K562 (cell line): ENCODE results near the gene C11orf91. TPM values are rescaled to one million over a fixed set of nuclear protein-coding genes. Genes with fewer than 3 reads are reported as not detected.

ENCODE experiments used
- ATAC-seq: fragments of 200-7000 bp; cut with Tn5 transposase; 3 replicates; pipeline ENCODE4 v1.9.1; 2020; ENCODE audit warnings: moderate library complexity
- BruUV-seq: library from RNA; stranded (reverse); fragments of 400-500 nt; replicated peaks from 2 replicates; lab custom pipeline; 2021; lab: Mats Ljungman, UMichigan
- CTCF ChIA-PET: fragments of 300-600 bp; formaldehyde crosslinking; extraction: SDS; loops from one replicate; lab custom pipeline; 2021; ENCODE audit warnings: low intra/inter-chr PET ratio; lab: Yijun Ruan, JAX
- POLR2A ChIA-PET: fragments of 300-600, 350-650 bp; sonication (Branson Sonifier 250); formaldehyde crosslinking; extraction: SDS; loops from one replicate; lab custom pipeline; 2021; ENCODE audit warnings: antibody characterized with exemption, inconsistent platforms; lab: Yijun Ruan, JAX
- DNase-seq, 4 experiments: peaks; one replicate each; pipeline versions ENCODE4 v3.0.0 to v3.0.0-alpha.2; 2011 to 2018; ENCODE audit warnings: low spot score in 3 of 4, mixed read lengths in 3 of 4; ENCODE audit errors: extremely low read depth in 1 of 4
- FAIRE-seq: peaks from 2 replicates; lab custom pipeline; 2011; peaks lifted over from hg19 to GRCh38; lab: Jason Lieb, UNC
- H2AFZ ChIP-seq: 2 replicates; pipeline ENCODE4 v1.6.0; 2011; ENCODE audit warnings: low read depth, low read length, control low read depth, inconsistent platforms
- H3K27ac ChIP-seq: fragments of 200-600 bp; 3 replicates; pipeline ENCODE4 v1.8.0; 2011; ENCODE audit warnings: low read depth, mild to moderate bottlenecking, control low read depth, inconsistent platforms, low read length, moderate library complexity, mixed read lengths; ENCODE audit errors: extremely low read depth
- H3K27me3 ChIP-seq, 2 experiments: fragments of 300-600 bp in 1 of 2; 2 replicates in 1 of 2; 3 replicates in 1 of 2; pipeline versions ENCODE4 v1.6.0 to v1.8.0; 2011; ENCODE audit warnings: inconsistent platforms in 2 of 2, low read length in 2 of 2, mild to moderate bottlenecking in 1 of 2, mixed read lengths in 1 of 2, moderate library complexity in 1 of 2; ENCODE audit not compliant: control insufficient read depth in 2 of 2, insufficient read depth in 2 of 2
- H3K36me3 ChIP-seq: fragments of 300-600 bp; 3 replicates; pipeline ENCODE4 v1.8.0; 2011; ENCODE audit warnings: mild to moderate bottlenecking, low read length, inconsistent platforms; ENCODE audit not compliant: control insufficient read depth, insufficient read depth
- H3K4me1 ChIP-seq, 2 experiments: fragments of 200-600 bp in 1 of 2; replicated peaks in 1 of 2; 2 replicates in 1 of 2; 3 replicates in 1 of 2; pipeline versions ENCODE4 v1.5.1 to v1.8.0; 2011; ENCODE audit warnings: inconsistent platforms in 2 of 2, low read length in 2 of 2, mild to moderate bottlenecking in 1 of 2, mixed read lengths in 1 of 2, moderate library complexity in 1 of 2; ENCODE audit not compliant: control insufficient read depth in 2 of 2, insufficient read depth in 2 of 2
- H3K4me2 ChIP-seq: 2 replicates; pipeline ENCODE4 v1.6.1; 2011; ENCODE audit warnings: low read length, control low read depth, inconsistent platforms, mixed read lengths; ENCODE audit not compliant: insufficient read depth
- H3K4me3 ChIP-seq: fragments of 200-600 bp; sonication (generic), shearing (Covaris generic); 2 replicates; pipeline ENCODE4 v1.5.1; 2016; ENCODE audit warnings: control low read depth, inconsistent platforms
- H3K79me2 ChIP-seq: fragments of 200-600 bp; 3 replicates; pipeline ENCODE4 v1.8.0; 2011; ENCODE audit warnings: low read length, inconsistent platforms; ENCODE audit not compliant: control insufficient read depth, insufficient read depth
- H3K9ac ChIP-seq, 2 experiments: 2 replicates each; pipeline versions ENCODE4 v1.6.0 to v1.6.1; 2011; ENCODE audit warnings: low read depth in 2 of 2, low read length in 2 of 2, control low read depth in 1 of 2, inconsistent platforms in 1 of 2, mild to moderate bottlenecking in 1 of 2, mixed read lengths in 1 of 2; ENCODE audit not compliant: insufficient read depth in 1 of 2
- H3K9me1 ChIP-seq: one replicate; pipeline ENCODE4 v1.6.0; 2011; ENCODE audit warnings: inconsistent platforms, mild to moderate bottlenecking, low read length, moderate library complexity; ENCODE audit not compliant: control insufficient read depth, insufficient read depth
- H3K9me3 ChIP-seq: replicated peaks from 2 replicates; pipeline ENCODE4 v1.5.1; 2011; ENCODE audit warnings: low read depth, low read length, inconsistent platforms; ENCODE audit not compliant: control insufficient read depth, insufficient read depth
- H4K20me1 ChIP-seq: replicated peaks from 2 replicates; pipeline ENCODE4 v1.6.1; 2011; ENCODE audit warnings: low read length, inconsistent platforms, mixed read lengths; ENCODE audit not compliant: control insufficient read depth, insufficient read depth
- CBX5 ChIP-seq: IDR thresholded peaks from 2 replicates; pipeline ENCODE4 v1.6.1; 2014; ENCODE audit warnings: low read depth, borderline replicate concordance
- CHD1 ChIP-seq: fragments of 200-600 bp; sonication (generic); IDR thresholded peaks from one replicate; pipeline ENCODE4 v1.6.1; 2012; ENCODE audit warnings: mild to moderate bottlenecking, moderate library complexity, low read length, inconsistent platforms
- MED1 ChIP-seq: sonication (generic); formaldehyde crosslinking; IDR thresholded peaks from 2 replicates; pipeline ENCODE4 v1.8.1; 2023; ENCODE audit warnings: missing genetic modification reagents, borderline replicate concordance
- MEIS2 ChIP-seq: fragments of 450-650 bp; IDR thresholded peaks from 2 replicates; pipeline ENCODE4 v1.6.1; 2014; ENCODE audit warnings: mild to moderate bottlenecking; ENCODE audit not compliant: partially characterized antibody
- PRMT5 ChIP-seq: sonication (generic); formaldehyde crosslinking; IDR thresholded peaks from 2 replicates; pipeline ENCODE4 v1.5.0; 2020; ENCODE audit warnings: missing genetic modification reagents
- PRPF4 ChIP-seq: fragments of 200-400 bp; formaldehyde crosslinking; IDR thresholded peaks from one replicate; pipeline ENCODE4 v1.6.1; 2017; ENCODE audit warnings: low read length, low read depth, mild to moderate bottlenecking; ENCODE audit not compliant: insufficient read depth, poor library complexity, severe bottlenecking
- PTBP1 ChIP-seq: fragments of 200-400 bp; formaldehyde crosslinking; IDR thresholded peaks from 2 replicates; pipeline ENCODE4 v1.6.1; 2017; ENCODE audit warnings: low read depth, low read length
- RBBP5 ChIP-seq: fragments of 200-600 bp; sonication (generic); IDR thresholded peaks from 2 replicates; pipeline ENCODE4 v1.6.1; 2012; ENCODE audit warnings: borderline replicate concordance, mild to moderate bottlenecking, low read length, control low read depth, inconsistent platforms; ENCODE audit not compliant: insufficient read depth, poor library complexity, severe bottlenecking
- ZNF282 ChIP-seq: sonication (generic); formaldehyde crosslinking; IDR thresholded peaks from 2 replicates; pipeline ENCODE4 v1.8.1; 2023; ENCODE audit warnings: missing genetic modification reagents
- ZNF76 ChIP-seq: fragments of 250-450 bp; sonication (Bioruptor Pico); IDR thresholded peaks from 2 replicates; pipeline ENCODE4 v1.4.0; 2020; ENCODE audit warnings: mild to moderate bottlenecking, moderate library complexity, borderline replicate concordance
- WGBS: fragments of 100-300 bp; shearing (Covaris generic); methylation state at CpG from one replicate; pipeline ENCODE4 v1.1.6; 2016; ENCODE audit warnings: low coverage, mixed read lengths; ENCODE audit not compliant: insufficient coverage; ENCODE audit errors: missing lambda C conversion rate; 5-methylcytosine and 5-hydroxymethylcytosine counted together
- in situ Hi-C: fragments of 300-500 bp; cut with MboI; formaldehyde crosslinking; loops from 4 replicates; pipeline ENCODE4 v1.15.0; 2018; ENCODE audit warnings: inconsistent platforms, mixed read lengths
- intact Hi-C: fragments of 100-400 bp; cut with micrococcal nuclease; formaldehyde crosslinking; loops from 2 replicates; pipeline ENCODE4 v1.14.2; 2022
- polyA plus RNA-seq, 8 experiments: library from polyadenylated mRNA; depleted of rRNA in 4 of 8; stranded (reverse) in 5 of 8; unstranded in 3 of 8; fragments of >200 nt; fragmentation: Nextera tagmentation in 2 of 8; fragmentation: Illumina TruSeq in 1 of 8; extraction: Ambion mirVana in 2 of 8; extraction: Trizol in 1 of 8; gene quantifications; 2 replicates each; pipeline versions ENCODE4 v1.2.1 to v1.2.3, GENCODE V29; 2011 to 2014; ENCODE audit warnings: inconsistent platforms in 1 of 8, missing spikeins in 1 of 8
- total RNA-seq, 7 experiments: library from RNA; depleted of rRNA in 6 of 7; stranded (reverse); fragments of >200 nt in 6 of 7; fragmentation: Illumina TruSeq in 2 of 7; extraction: Trizol in 2 of 7; gene quantifications; 2 replicates each; pipeline versions ENCODE4 v1.2.1 to v1.2.3, GENCODE V29; 2011 to 2021; ENCODE audit warnings: low replicate concordance in 1 of 7
- TF ChIP-seq, protein P1 (sequence below), 2 experiments: IDR thresholded peaks in 1 of 2; conservative IDR thresholded peaks in 1 of 2; 2 replicates each; pipeline ENCODE4 v1.6.1; 2016; ENCODE audit warnings: low read depth in 2 of 2, mild to moderate bottlenecking in 1 of 2, missing compliant biosample characterization in 1 of 2, missing genetic modification characterization in 1 of 2, moderate library complexity in 1 of 2
- TF ChIP-seq, protein P2 (sequence below): fragments of 200-800 bp; sonication (Bioruptor generic); IDR thresholded peaks from 2 replicates; pipeline ENCODE4 v1.6.1; 2017; ENCODE audit warnings: missing genetic modification characterization, missing compliant biosample characterization
- TF ChIP-seq, protein P3 (sequence below): fragments of 450-650 bp; IDR thresholded peaks from 2 replicates; pipeline ENCODE4 v1.6.1; 2016; ENCODE audit warnings: mild to moderate bottlenecking

The C11orf91 gene
- total and polyA plus RNA-seq, 9 of the 15 experiments (the other 6 are each of a cell fraction or from before 2014, with no cell fraction given), result not detected

DNA sequence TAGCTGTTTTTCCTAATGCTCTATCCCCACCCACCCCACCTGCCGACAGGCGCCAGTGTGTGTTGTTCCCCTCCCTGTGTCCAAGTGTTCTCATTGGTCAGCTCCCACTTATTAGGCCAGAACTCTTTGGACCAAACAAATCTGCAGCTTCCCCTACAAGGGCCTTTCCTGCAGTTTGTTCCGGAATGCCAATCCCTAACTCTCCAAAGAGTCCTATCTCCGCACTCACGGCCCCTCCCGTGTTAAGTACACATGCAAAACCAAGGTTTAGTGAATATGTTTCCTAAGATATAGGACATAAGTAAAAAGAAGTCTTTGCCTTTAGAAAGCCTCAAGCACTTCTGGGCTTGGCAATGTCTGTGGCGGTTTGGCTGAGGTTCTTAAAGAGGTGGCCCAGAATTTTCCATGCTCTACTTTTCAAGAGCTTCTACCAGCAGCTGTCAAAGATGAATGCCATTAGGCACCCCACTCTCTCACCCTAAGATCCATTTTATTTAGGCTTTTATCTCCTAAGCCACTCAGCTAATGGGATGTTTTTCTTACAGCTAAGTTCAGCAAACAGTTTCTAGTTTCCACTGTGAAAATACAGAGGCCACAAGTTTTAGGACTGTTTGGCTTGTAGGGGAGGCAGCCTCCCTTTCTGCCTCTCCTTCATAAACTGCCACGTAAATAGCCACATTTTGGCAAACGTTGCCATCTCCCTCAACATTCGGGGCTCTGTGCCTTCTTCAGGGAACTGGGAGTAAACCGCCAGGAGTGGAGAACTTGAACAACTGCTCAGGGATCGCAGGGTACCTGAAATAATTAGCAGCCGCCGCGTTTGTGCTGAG lies 34.0 kb upstream of the C11orf91 start:
- ChIA-PET CTCF (no interaction called here), POLR2A (interaction anchor here (0.5 to 1.8 kb wide), 6 partner anchors 10 to 25 kb away, joined by 3 to 8 read pairs (median 4); no protein-coding TSS in a partner anchor)
- intact Hi-C loops, result no loop called here
- H3K79me2 ChIP-seq, result peaks cover 68% of the 10 kb centered on the region
- H2AFZ ChIP-seq, result peak overlapping the region; percentile 37
- TSS peak; percentile 46 for BruUV-seq
- peak overlapping the region; percentile 90 for H3K27ac ChIP-seq
- no peak for ATAC-seq
- peak overlapping the region; percentile 81 to 95; a peak in 3 of 4 replicates for H3K9ac ChIP-seq
- no peaks in the 10 kb centered on the region; the same call in 1 of the 2 replicates for H3K9me3 ChIP-seq
- no peak for FAIRE-seq
- H3K9me1 ChIP-seq, result no peaks in the 10 kb centered on the region
- peaks cover 16% of the 10 kb centered on the region; the same call in 1 of the 2 replicates for H4K20me1 ChIP-seq
- H3K4me3 ChIP-seq, result peak overlapping the region; percentile 79
- H3K4me2 ChIP-seq, result peak overlapping the region; percentile 95
- WGBS, result 5% methylated on average over 15 of the region's 15 CpGs
- in situ Hi-C loops, result no loop called here
- H3K27me3 ChIP-seq, result no peaks in the 10 kb centered on the region
- H3K4me1 ChIP-seq, result peaks cover 19 to 67% of the 10 kb centered on the region in 2 experiments
- H3K36me3 ChIP-seq, result peaks cover 27% of the 10 kb centered on the region
- DNase-seq, result peak in 1 of 4 experiments; percentile 41
- TF ChIP-seq ZNF76 (CRISPR knock-in tag), result no peak
- no peak for TF ChIP-seq PRPF4
- TF ChIP-seq ZNF282 (CRISPR knock-in tag), result no peak
- no peak for TF ChIP-seq PRMT5 (CRISPR knock-in tag)
- no peak for TF ChIP-seq CBX5
- no peak for TF ChIP-seq MED1 (CRISPR knock-in tag)
- peak; percentile 12 for TF ChIP-seq CHD1
- TF ChIP-seq, protein P1, sequence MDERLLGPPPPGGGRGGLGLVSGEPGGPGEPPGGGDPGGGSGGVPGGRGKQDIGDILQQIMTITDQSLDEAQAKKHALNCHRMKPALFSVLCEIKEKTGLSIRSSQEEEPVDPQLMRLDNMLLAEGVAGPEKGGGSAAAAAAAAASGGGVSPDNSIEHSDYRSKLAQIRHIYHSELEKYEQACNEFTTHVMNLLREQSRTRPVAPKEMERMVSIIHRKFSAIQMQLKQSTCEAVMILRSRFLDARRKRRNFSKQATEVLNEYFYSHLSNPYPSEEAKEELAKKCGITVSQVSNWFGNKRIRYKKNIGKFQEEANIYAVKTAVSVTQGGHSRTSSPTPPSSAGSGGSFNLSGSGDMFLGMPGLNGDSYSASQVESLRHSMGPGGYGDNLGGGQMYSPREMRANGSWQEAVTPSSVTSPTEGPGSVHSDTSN (CRISPR knock-in tag; IDR thresholded peaks at IDR 0.05; ENCODE audit: low read depth), result no peak
- TF ChIP-seq, protein P1 (tag; conservative IDR thresholded peaks at IDR 0.05; ENCODE audit: low read depth), result peak; percentile 43; the same call in 1 of the 2 replicates
- TF ChIP-seq, protein P2, sequence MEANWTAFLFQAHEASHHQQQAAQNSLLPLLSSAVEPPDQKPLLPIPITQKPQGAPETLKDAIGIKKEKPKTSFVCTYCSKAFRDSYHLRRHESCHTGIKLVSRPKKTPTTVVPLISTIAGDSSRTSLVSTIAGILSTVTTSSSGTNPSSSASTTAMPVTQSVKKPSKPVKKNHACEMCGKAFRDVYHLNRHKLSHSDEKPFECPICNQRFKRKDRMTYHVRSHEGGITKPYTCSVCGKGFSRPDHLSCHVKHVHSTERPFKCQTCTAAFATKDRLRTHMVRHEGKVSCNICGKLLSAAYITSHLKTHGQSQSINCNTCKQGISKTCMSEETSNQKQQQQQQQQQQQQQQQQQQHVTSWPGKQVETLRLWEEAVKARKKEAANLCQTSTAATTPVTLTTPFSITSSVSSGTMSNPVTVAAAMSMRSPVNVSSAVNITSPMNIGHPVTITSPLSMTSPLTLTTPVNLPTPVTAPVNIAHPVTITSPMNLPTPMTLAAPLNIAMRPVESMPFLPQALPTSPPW, result no peak
- TF ChIP-seq RBBP5, result peak; percentile 11
- TF ChIP-seq MEIS2, result peak; percentile 19
- TF ChIP-seq, protein P3, sequence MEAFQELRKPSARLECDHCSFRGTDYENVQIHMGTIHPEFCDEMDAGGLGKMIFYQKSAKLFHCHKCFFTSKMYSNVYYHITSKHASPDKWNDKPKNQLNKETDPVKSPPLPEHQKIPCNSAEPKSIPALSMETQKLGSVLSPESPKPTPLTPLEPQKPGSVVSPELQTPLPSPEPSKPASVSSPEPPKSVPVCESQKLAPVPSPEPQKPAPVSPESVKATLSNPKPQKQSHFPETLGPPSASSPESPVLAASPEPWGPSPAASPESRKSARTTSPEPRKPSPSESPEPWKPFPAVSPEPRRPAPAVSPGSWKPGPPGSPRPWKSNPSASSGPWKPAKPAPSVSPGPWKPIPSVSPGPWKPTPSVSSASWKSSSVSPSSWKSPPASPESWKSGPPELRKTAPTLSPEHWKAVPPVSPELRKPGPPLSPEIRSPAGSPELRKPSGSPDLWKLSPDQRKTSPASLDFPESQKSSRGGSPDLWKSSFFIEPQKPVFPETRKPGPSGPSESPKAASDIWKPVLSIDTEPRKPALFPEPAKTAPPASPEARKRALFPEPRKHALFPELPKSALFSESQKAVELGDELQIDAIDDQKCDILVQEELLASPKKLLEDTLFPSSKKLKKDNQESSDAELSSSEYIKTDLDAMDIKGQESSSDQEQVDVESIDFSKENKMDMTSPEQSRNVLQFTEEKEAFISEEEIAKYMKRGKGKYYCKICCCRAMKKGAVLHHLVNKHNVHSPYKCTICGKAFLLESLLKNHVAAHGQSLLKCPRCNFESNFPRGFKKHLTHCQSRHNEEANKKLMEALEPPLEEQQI, result no peak
- no peak for TF ChIP-seq PTBP1
